Measurements from ENCODE around the gene IL23R. TPM values are rescaled to one million over a fixed set of nuclear protein-coding genes. Genes with fewer than 3 reads are reported as not detected.
"Not testable (repeated sequence)": the region's sequence is repeated elsewhere in the genome, so short reads cannot be mapped to it uniquely, and the experiment has no call there.

The IL23R gene
- polyA plus RNA-seq, 1 experiment: not detected

GRCh38 chr1:67201891-67202290, 35.6 kb downstream of the IL23R start:
- TF ChIP-seq, protein P1, sequence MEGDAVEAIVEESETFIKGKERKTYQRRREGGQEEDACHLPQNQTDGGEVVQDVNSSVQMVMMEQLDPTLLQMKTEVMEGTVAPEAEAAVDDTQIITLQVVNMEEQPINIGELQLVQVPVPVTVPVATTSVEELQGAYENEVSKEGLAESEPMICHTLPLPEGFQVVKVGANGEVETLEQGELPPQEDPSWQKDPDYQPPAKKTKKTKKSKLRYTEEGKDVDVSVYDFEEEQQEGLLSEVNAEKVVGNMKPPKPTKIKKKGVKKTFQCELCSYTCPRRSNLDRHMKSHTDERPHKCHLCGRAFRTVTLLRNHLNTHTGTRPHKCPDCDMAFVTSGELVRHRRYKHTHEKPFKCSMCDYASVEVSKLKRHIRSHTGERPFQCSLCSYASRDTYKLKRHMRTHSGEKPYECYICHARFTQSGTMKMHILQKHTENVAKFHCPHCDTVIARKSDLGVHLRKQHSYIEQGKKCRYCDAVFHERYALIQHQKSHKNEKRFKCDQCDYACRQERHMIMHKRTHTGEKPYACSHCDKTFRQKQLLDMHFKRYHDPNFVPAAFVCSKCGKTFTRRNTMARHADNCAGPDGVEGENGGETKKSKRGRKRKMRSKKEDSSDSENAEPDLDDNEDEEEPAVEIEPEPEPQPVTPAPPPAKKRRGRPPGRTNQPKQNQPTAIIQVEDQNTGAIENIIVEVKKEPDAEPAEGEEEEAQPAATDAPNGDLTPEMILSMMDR (IDR thresholded peaks at IDR 0.05; ENCODE audit: insufficient read depth, low read depth, low read length): no peak
- Histone ChIP-seq H3K36me3 (ENCODE audit: control insufficient read depth, insufficient read depth, low read length) (no peaks in the 10 kb centered on the region), H3K4me3 (ENCODE audit: low read depth, low read length) (no peak overlapping the region), H3K27me3 (ENCODE audit: control insufficient read depth, insufficient read depth, low read length) (0 out of 2 replicates have a peak, but pooled peaks cover 1% of the 10 kb centered on the region)
- CTCF ChIA-PET: interaction anchor here (4.0 kb wide), 1 partner anchor 11 kb away, joined by 24 read pairs; no protein-coding TSS in a partner anchor
- POLR2A ChIA-PET: no interaction called here
- no peak for DNase-seq (ENCODE audit: low read depth)

DNA sequence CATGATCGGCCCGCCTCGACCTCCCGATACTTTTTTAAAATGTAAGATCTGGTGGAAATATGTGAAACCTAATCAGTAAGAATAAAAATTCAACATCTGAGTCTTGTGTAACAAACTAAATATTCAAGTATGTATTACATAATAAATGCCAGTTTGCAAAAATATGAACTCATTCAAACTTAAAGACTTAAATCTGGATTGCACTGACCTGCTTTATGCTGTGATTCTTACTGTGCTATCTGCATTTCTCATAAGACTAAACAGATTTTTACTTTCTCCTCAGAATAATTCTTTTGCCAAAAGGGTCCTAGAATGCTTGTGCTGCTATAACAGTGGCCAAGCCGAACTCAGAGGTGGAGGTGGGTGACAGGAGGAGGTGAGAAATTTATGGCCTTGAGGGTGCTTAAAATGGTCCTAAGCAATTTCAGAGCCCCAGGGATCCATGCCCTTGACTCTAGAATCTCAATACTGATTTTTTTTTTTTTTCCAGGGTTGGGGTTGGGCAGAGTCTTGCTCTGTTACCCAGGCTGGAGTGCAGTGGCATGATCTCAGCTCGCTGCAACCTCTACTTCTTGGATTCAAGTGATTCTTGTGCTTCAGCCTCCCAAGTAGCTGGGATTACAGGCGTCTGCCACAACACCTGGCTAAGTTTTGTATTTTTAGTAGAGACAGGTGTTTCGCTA, 38.2 kb downstream of the IL23R start:
- POLR2A ChIA-PET: interaction anchor here (0.6 kb wide), 1 partner anchor 10 kb away, joined by 5 read pairs; no protein-coding TSS in a partner anchor
- no peak for DNase-seq (ENCODE audit: low read depth)
- H3K27me3 ChIP-seq (ENCODE audit: control insufficient read depth, insufficient read depth, low read length): peaks cover 1% of the 10 kb centered on the region; the same call in 1 of the 2 replicates
- TF ChIP-seq, protein P1 (IDR thresholded peaks at IDR 0.05; ENCODE audit: insufficient read depth, low read depth, low read length): no peak
- H3K4me3 ChIP-seq (ENCODE audit: low read depth, low read length): no peak overlapping the region
- CTCF ChIA-PET: interaction anchor here (4.0 kb wide), 1 partner anchor 8 kb away, joined by 24 read pairs; no protein-coding TSS in a partner anchor
- H3K36me3 ChIP-seq (ENCODE audit: control insufficient read depth, insufficient read depth, low read length): no peaks in the 10 kb centered on the region

DNA sequence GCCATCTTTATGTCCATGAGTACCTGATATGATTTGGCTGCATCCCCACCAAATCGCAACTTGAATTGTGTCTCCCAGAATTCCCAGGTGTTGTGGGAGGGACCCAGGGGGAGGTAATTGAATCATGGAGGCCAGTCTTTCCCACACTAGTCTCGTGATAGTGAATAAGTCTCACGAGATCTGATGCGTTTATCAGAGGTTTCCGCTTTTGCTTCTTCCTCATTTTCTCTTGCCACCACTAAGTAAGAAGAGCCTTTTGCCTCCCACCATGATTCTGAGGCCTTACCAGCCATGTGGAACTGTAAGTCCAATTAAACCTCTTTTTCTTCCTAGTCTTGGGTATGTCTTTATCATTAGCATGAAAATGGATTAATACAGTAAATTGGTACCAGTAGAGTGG, 41.1 kb downstream of the IL23R start:
- CTCF ChIA-PET; H3K27me3 ChIP-seq (ENCODE audit: control insufficient read depth, insufficient read depth, low read length); H3K36me3 ChIP-seq (ENCODE audit: control insufficient read depth, insufficient read depth, low read length); H3K4me3 ChIP-seq (ENCODE audit: low read depth, low read length); DNase-seq (ENCODE audit: low read depth); POLR2A ChIA-PET: not testable (repeated sequence)

DNA sequence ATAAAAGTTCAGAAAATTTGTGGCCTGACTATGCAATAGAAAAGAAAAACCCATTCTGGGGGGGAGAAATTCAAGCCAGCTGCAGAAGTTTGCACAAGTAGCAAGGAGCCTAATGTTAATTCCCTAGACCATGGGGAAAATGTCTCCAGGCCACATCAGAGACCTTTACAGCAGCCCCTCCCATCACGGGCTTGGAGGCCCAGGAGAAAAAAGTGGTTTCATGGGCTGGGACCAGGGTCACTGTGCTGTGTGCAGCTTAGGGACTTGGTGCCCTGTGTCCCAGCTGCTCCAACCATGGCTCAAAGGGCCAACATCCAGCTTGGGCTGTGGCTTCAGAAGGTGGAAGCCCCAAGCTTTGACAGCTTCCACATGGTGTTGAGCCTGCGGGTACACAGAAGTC, 42.0 kb downstream of the IL23R start:
- CTCF ChIA-PET: interaction anchor here (1.7 to 3.2 kb wide), 2 partner anchors 292 to 443 kb away, joined by 7 to 12 read pairs; no protein-coding TSS in a partner anchor
- Histone ChIP-seq H3K27me3 (ENCODE audit: control insufficient read depth, insufficient read depth, low read length) (peaks cover under 1% of the 10 kb centered on the region; the same call in 1 of the 2 replicates), H3K4me3 (ENCODE audit: low read depth, low read length) (no peak overlapping the region), H3K36me3 (ENCODE audit: control insufficient read depth, insufficient read depth, low read length) (no peaks in the 10 kb centered on the region)
- TF ChIP-seq, protein P1 (IDR thresholded peaks at IDR 0.05; ENCODE audit: insufficient read depth, low read depth, low read length): no peak
- POLR2A ChIA-PET: no interaction called here
- DNase-seq (ENCODE audit: low read depth): no peak

DNA sequence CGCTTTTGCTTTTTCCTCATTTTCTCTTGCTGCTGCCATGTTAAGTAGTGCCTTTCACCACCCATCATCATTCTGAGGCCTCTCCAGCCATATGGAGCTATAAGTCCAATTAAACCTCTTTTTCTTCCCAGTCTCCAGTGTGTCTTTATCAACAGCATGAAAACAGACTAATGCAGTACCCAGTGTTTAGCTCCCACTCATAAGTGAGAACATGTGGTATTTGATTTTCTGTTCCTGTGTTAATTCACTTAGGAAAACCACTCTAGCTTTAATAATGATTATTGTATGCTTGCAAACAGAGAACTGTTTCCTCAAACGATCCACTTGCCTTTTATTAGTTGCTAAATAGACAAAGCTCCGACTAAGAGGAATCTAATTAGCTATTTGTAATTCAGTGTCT, 43.3 kb downstream of the IL23R start:
- ChIA-PET CTCF (interaction anchor here (0.6 to 3.2 kb wide), 4 partner anchors 165 to 444 kb away, joined by 3 to 12 read pairs (median 5); no protein-coding TSS in a partner anchor), POLR2A (no interaction called here)
- TF ChIP-seq, protein P1 (IDR thresholded peaks at IDR 0.05; ENCODE audit: insufficient read depth, low read depth, low read length): no peak
- Histone ChIP-seq H3K36me3 (ENCODE audit: control insufficient read depth, insufficient read depth, low read length) (no peaks in the 10 kb centered on the region), H3K4me3 (ENCODE audit: low read depth, low read length) (no peak overlapping the region), H3K27me3 (ENCODE audit: control insufficient read depth, insufficient read depth, low read length) (no peaks in the 10 kb centered on the region; the same call in 1 of the 2 replicates)
- DNase-seq (ENCODE audit: low read depth): no peak
